H1 (cell line): Measurements from ENCODE around the gene STK26. TPM values are rescaled to one million over a fixed set of nuclear protein-coding genes. Genes with fewer than 3 reads are reported as not detected.

Source experiments
- CTCF ChIA-PET: fragments of 300-600 bp; sonication (Branson Sonifier 250); formaldehyde crosslinking; loops from one replicate; lab custom pipeline; 2021; ENCODE audit not compliant: partially characterized antibody; lab: Charles Lee
- POLR2A ChIA-PET: fragments of 300-600 bp; sonication (Branson Sonifier 250); formaldehyde crosslinking; loops from one replicate; lab custom pipeline; 2021; ENCODE audit warnings: inconsistent platforms; ENCODE audit not compliant: partially characterized antibody; lab: Charles Lee
- DNase-seq, 2 experiments: peaks; one replicate each; pipeline versions ENCODE4 v3.0.0 to v3.0.0-alpha.2; 2010 to 2022; ENCODE audit warnings: low spot score in 2 of 2, low read depth in 1 of 2, mixed read lengths in 1 of 2
- FAIRE-seq: peaks from 2 replicates; lab custom pipeline; 2011; peaks lifted over from hg19 to GRCh38; lab: Jason Lieb, UNC
- H2AFZ ChIP-seq: 2 replicates; pipeline ENCODE4 v1.8.1; 2012; ENCODE audit warnings: low read length, inconsistent platforms
- H2AK5ac ChIP-seq: 2 replicates; pipeline ENCODE4 v1.6.1; 2013; ENCODE audit warnings: low read depth, low read length
- H2BK120ac ChIP-seq: replicated peaks from 2 replicates; pipeline ENCODE3; 2013; ENCODE audit warnings: low read depth, low read length, inconsistent platforms
- H2BK12ac ChIP-seq: 2 replicates; pipeline ENCODE4 v1.6.1; 2013; ENCODE audit warnings: low read depth, low read length
- H2BK15ac ChIP-seq: 2 replicates; pipeline ENCODE4 v1.6.1; 2013; ENCODE audit warnings: low read length
- H2BK20ac ChIP-seq: 2 replicates; pipeline ENCODE4 v1.6.1; 2013; ENCODE audit warnings: low read length
- H2BK5ac ChIP-seq: 2 replicates; pipeline ENCODE4 v1.6.1; 2013; ENCODE audit warnings: low read depth, low read length
- H3K14ac ChIP-seq: 2 replicates; pipeline ENCODE4 v1.6.1; 2013; ENCODE audit warnings: inconsistent platforms; ENCODE audit not compliant: insufficient read length
- H3K18ac ChIP-seq: 2 replicates; pipeline ENCODE4 v1.6.1; 2013; ENCODE audit warnings: low read length; ENCODE audit errors: extremely low read depth
- H3K23ac ChIP-seq: 2 replicates; pipeline ENCODE4 v1.6.1; 2013; ENCODE audit warnings: inconsistent platforms; ENCODE audit not compliant: insufficient read length
- H3K23me2 ChIP-seq: 2 replicates; pipeline ENCODE4 v1.6.1; 2013; ENCODE audit warnings: low read depth, low read length
- H3K27ac ChIP-seq: 2 replicates; pipeline ENCODE4 v1.6.1; 2011; ENCODE audit warnings: low read depth, low read length, inconsistent platforms
- H3K27me3 ChIP-seq, 4 experiments: replicated peaks in 1 of 4; 1 replicate in 1 of 4; 2 replicates in 3 of 4; pipeline versions ENCODE4 v1.6.1 to v1.8.1; 2011 to 2013; ENCODE audit warnings: low read length in 3 of 4, mild to moderate bottlenecking in 3 of 4, inconsistent platforms in 2 of 4, mixed read lengths in 2 of 4, moderate library complexity in 1 of 4; ENCODE audit not compliant: control insufficient read depth in 3 of 4, insufficient read depth in 3 of 4; ENCODE audit errors: extremely low read depth in 1 of 4
- H3K36me3 ChIP-seq, 4 experiments: 2 replicates each; pipeline versions ENCODE4 v1.6.1 to v1.8.1; 2011 to 2013; ENCODE audit warnings: mild to moderate bottlenecking in 4 of 4, low read length in 3 of 4, moderate library complexity in 2 of 4, control low read depth in 1 of 4, inconsistent platforms in 1 of 4; ENCODE audit not compliant: insufficient read depth in 4 of 4, control insufficient read depth in 2 of 4
- H3K4ac ChIP-seq: replicated peaks from 2 replicates; pipeline ENCODE3; 2013; ENCODE audit warnings: low read length, low read depth, mixed read lengths, inconsistent platforms; ENCODE audit not compliant: insufficient read length
- H3K4me1 ChIP-seq, 4 experiments: replicated peaks in 1 of 4; 1 replicate in 1 of 4; 2 replicates in 3 of 4; pipeline versions ENCODE4 v1.6.1 to v1.8.1; 2011 to 2013; ENCODE audit warnings: low read length in 3 of 4, inconsistent platforms in 2 of 4, mixed read lengths in 1 of 4; ENCODE audit not compliant: insufficient read depth in 4 of 4, control insufficient read depth in 3 of 4
- H3K4me2 ChIP-seq, 2 experiments: 2 replicates each; pipeline versions ENCODE4 v1.6.1 to v1.8.1; 2011 to 2013; ENCODE audit warnings: low read depth in 2 of 2, low read length in 2 of 2, control low read depth in 1 of 2, inconsistent platforms in 1 of 2, mild to moderate bottlenecking in 1 of 2; ENCODE audit not compliant: insufficient read depth in 1 of 2
- H3K4me3 ChIP-seq, 4 experiments: fragments of 200-600, 300-600 bp in 1 of 4; sonication (generic), shearing (Covaris generic), sonication (Bioruptor Twin) in 1 of 4; 2 replicates each; pipeline versions ENCODE4 v1.5.1 to v1.8.1; 2011 to 2016; ENCODE audit warnings: low read length in 4 of 4, low read depth in 3 of 4, control low read depth in 2 of 4, inconsistent platforms in 2 of 4, mild to moderate bottlenecking in 2 of 4, mixed read lengths in 1 of 4, moderate library complexity in 1 of 4; ENCODE audit not compliant: insufficient read depth in 2 of 4; ENCODE audit errors: extremely low read depth in 1 of 4
- H3K56ac ChIP-seq: replicated peaks from 2 replicates; pipeline ENCODE3; 2013; ENCODE audit warnings: low read depth, mild to moderate bottlenecking, mixed read lengths, low read length, inconsistent platforms; ENCODE audit not compliant: insufficient read length
- H3K79me1 ChIP-seq: 2 replicates; pipeline ENCODE4 v1.6.1; 2013; ENCODE audit warnings: low read depth, low read length, control low read depth
- H3K79me2 ChIP-seq, 2 experiments: 2 replicates each; pipeline versions ENCODE4 v1.6.1 to v1.8.1; 2012 to 2013; ENCODE audit warnings: low read length in 2 of 2, mild to moderate bottlenecking in 2 of 2, inconsistent platforms in 1 of 2; ENCODE audit not compliant: insufficient read depth in 2 of 2, control insufficient read depth in 1 of 2
- H3K9ac ChIP-seq, 4 experiments: replicated peaks in 1 of 4; 1 replicate in 1 of 4; 2 replicates in 3 of 4; pipeline versions ENCODE4 v1.6.1 to v1.8.1; 2011 to 2013; ENCODE audit warnings: low read depth in 3 of 4, low read length in 3 of 4, control low read depth in 2 of 4, mild to moderate bottlenecking in 2 of 4, moderate library complexity in 2 of 4, inconsistent platforms in 1 of 4; ENCODE audit errors: extremely low read depth in 1 of 4
- H3K9me3 ChIP-seq, 2 experiments: 2 replicates each; pipeline versions ENCODE4 v1.6.1 to v1.8.1; 2012 to 2013; ENCODE audit warnings: mild to moderate bottlenecking in 2 of 2, moderate library complexity in 2 of 2, control low read depth in 1 of 2, inconsistent platforms in 1 of 2, low read depth in 1 of 2, low read length in 1 of 2, mixed read lengths in 1 of 2; ENCODE audit not compliant: insufficient read depth in 2 of 2
- H4K20me1 ChIP-seq, 2 experiments: replicated peaks in 1 of 2; 2 replicates each; pipeline versions ENCODE3 to v1.8.1; 2011 to 2013; ENCODE audit warnings: inconsistent platforms in 2 of 2, low read length in 2 of 2, mild to moderate bottlenecking in 1 of 2; ENCODE audit not compliant: insufficient read depth in 2 of 2, control insufficient read depth in 1 of 2
- H4K5ac ChIP-seq: 2 replicates; pipeline ENCODE4 v1.6.1; 2013; ENCODE audit warnings: low read length, low read depth, mixed read lengths, inconsistent platforms; ENCODE audit not compliant: insufficient read length
- H4K8ac ChIP-seq: 2 replicates; pipeline ENCODE4 v1.8.0; 2013; ENCODE audit warnings: mild to moderate bottlenecking, moderate library complexity, low read length, inconsistent platforms; ENCODE audit not compliant: insufficient read depth; ENCODE audit errors: extremely low read depth
- H4K91ac ChIP-seq: replicated peaks from 2 replicates; pipeline ENCODE3; 2013; ENCODE audit warnings: low read length, mixed read lengths, inconsistent platforms; ENCODE audit not compliant: insufficient read length
- CEBPB ChIP-seq: IDR thresholded peaks from 2 replicates; pipeline ENCODE4 v1.6.1; 2012; ENCODE audit warnings: low read depth, low read length
- GTF2F1 ChIP-seq: IDR thresholded peaks from 2 replicates; pipeline ENCODE4 v1.6.1; 2012; ENCODE audit warnings: low read depth, low read length, improper control_type of control experiment, borderline replicate concordance
- HDAC2 ChIP-seq, 2 experiments: fragments of 300-600 bp in 1 of 2; sonication (generic) in 1 of 2; IDR thresholded peaks; 2 replicates each; pipeline ENCODE4 v1.6.1; 2011 to 2012; ENCODE audit warnings: low read depth in 2 of 2, low read length in 2 of 2, mild to moderate bottlenecking in 2 of 2, moderate library complexity in 2 of 2, borderline replicate concordance in 1 of 2, inconsistent platforms in 1 of 2
- KDM1A ChIP-seq: fragments of 200-600, 300-600 bp; sonication (generic); IDR thresholded peaks from 2 replicates; pipeline ENCODE4 v1.7.1; 2016; ENCODE audit warnings: mild to moderate bottlenecking, low read length, borderline replicate concordance
- KDM4A ChIP-seq: IDR thresholded peaks from one replicate; pipeline ENCODE4 v1.7.1; 2012; ENCODE audit warnings: low read depth, mild to moderate bottlenecking, moderate library complexity, low read length, inconsistent platforms; ENCODE audit not compliant: severe bottlenecking
- SAP30 ChIP-seq: fragments of 300-600 bp; sonication (generic); IDR thresholded peaks from 2 replicates; pipeline ENCODE4 v1.7.1; 2012; ENCODE audit warnings: low read length, moderate library complexity, mild to moderate bottlenecking, inconsistent platforms; ENCODE audit not compliant: insufficient read depth, insufficient replicate concordance
- SP4 ChIP-seq: IDR thresholded peaks from 2 replicates; pipeline ENCODE4 v1.6.1; 2012; ENCODE audit warnings: low read length, inconsistent platforms
- SRF ChIP-seq: IDR thresholded peaks from 2 replicates; pipeline ENCODE4 v1.6.1; 2011; ENCODE audit warnings: mild to moderate bottlenecking, low read depth, low read length, moderate library complexity
- TAF1 ChIP-seq: IDR thresholded peaks from 2 replicates; pipeline ENCODE4 v1.6.1; 2011; ENCODE audit warnings: mild to moderate bottlenecking, low read depth, low read length
- TAF7 ChIP-seq: optimal IDR thresholded peaks from 2 replicates; pipeline ENCODE3; 2011; ENCODE audit warnings: low read depth, mild to moderate bottlenecking, inconsistent platforms, low read length, moderate library complexity, borderline replicate concordance
- TBP ChIP-seq: IDR thresholded peaks from 2 replicates; pipeline ENCODE4 v1.6.1; 2011; ENCODE audit warnings: low read depth, low read length, improper control_type of control experiment
- YY1 ChIP-seq: IDR thresholded peaks from 2 replicates; pipeline ENCODE4 v1.6.1; 2011; ENCODE audit warnings: low read depth, mild to moderate bottlenecking, low read length
- ZNF274 ChIP-seq: IDR thresholded peaks from 2 replicates; pipeline ENCODE4 v1.7.0; 2012; ENCODE audit warnings: low read length, borderline replicate concordance; ENCODE audit errors: extremely low read depth
- polyA plus RNA-seq, 7 experiments: library from polyadenylated mRNA; depleted of rRNA in 3 of 7; stranded (reverse) in 5 of 7; unstranded in 2 of 7; fragments of >200 nt in 5 of 7; fragments of 200-250 nt in 2 of 7; gene quantifications; 1 replicate in 5 of 7; 2 replicates in 1 of 7; 4 replicates in 1 of 7; pipeline versions ENCODE4 v1.2.1 to v1.2.3, GENCODE V29; 2011 to 2013; ENCODE audit warnings: missing spikeins in 2 of 7, mixed read lengths in 2 of 7
- total RNA-seq: library from RNA; stranded (reverse); fragmentation: NEBNext Ultra II Directional; extraction: Animal tissue kit (Norgen Biotek cat#: 25700); gene quantifications from 2 replicates; pipeline ENCODE4 v1.2.1, GENCODE V29; 2021
- TF ChIP-seq, protein P1 (sequence below): IDR thresholded peaks from 2 replicates; pipeline ENCODE4 v1.6.1; 2012; ENCODE audit warnings: inconsistent platforms

The STK26 gene
- total and polyA plus RNA-seq, 2 of the 8 experiments (the other 6 are each of a cell fraction or from before 2014, with no cell fraction given): 24.2 to 98.2 TPM

DNA sequence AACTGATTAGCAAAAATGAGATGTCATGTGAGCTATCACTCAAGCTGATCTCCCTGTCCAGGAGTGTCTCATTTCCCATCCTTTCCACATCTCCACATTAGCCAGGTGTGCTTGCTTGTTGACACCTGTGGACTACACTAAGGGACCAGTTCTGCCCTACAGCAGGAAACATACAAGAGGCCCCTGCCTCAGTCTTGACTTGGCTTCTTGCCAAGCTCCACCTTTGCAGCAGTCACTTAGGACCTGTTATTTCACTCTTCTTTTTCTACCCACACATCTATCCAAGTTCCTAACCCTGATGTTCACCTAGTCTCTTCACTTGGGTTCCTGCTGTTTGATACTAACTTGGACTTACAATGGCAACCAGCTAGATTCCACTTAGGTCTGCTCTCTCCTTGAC is 91.5 kb downstream of the STK26 start:
- Histone ChIP-seq H3K4me2 (no peak overlapping the region), H2AK5ac (no peak overlapping the region), H3K23me2 (no peaks in the 10 kb centered on the region), H2BK5ac (no peak overlapping the region), H2AFZ (no peak overlapping the region), H4K91ac (no peak overlapping the region), H3K4ac (no peak overlapping the region), H3K9me3 (no peaks in the 10 kb centered on the region), H3K9ac (no peak overlapping the region), H3K36me3 (no peaks in the 10 kb centered on the region), H2BK120ac (no peak overlapping the region), H3K23ac (no peak overlapping the region), H2BK12ac (no peak overlapping the region), H4K20me1 (no peaks in the 10 kb centered on the region), H2BK20ac (no peak overlapping the region), H3K14ac (no peak overlapping the region), H4K5ac (no peak overlapping the region), H3K27me3 (no peaks in the 10 kb centered on the region), H3K79me1 (no peaks in the 10 kb centered on the region), H3K4me1 (no peaks in the 10 kb centered on the region), H3K56ac (no peak overlapping the region), H3K4me3 (no peak overlapping the region), H4K8ac (no peak overlapping the region), H2BK15ac (no peak overlapping the region), H3K18ac (no peak overlapping the region), H3K27ac (no peak overlapping the region), H3K79me2 (no peaks in the 10 kb centered on the region)
- ChIA-PET CTCF (no interaction called here), POLR2A (interaction anchor here (0.7 kb wide), 1 partner anchor 9 kb away, joined by 3 read pairs; no protein-coding TSS in a partner anchor)
- DNase-seq (no peak), FAIRE-seq (no peak)
- TF ChIP-seq YY1: no peak
- no peak for TF ChIP-seq SRF
- TF ChIP-seq TAF1: no peak
- TF ChIP-seq HDAC2 (IDR thresholded peaks at IDR 0.05; ENCODE audit: borderline replicate concordance in 1 of 2, low read depth in 2 of 2, low read length in 2 of 2): no peak
- no peak for TF ChIP-seq KDM4A
- TF ChIP-seq SAP30: no peak
- TF ChIP-seq KDM1A: no peak
- no peak for TF ChIP-seq GTF2F1
- TF ChIP-seq SP4: no peak
- TF ChIP-seq TAF7: no peak
- no peak for TF ChIP-seq CEBPB
- no peak for TF ChIP-seq TBP
- TF ChIP-seq, protein P1, sequence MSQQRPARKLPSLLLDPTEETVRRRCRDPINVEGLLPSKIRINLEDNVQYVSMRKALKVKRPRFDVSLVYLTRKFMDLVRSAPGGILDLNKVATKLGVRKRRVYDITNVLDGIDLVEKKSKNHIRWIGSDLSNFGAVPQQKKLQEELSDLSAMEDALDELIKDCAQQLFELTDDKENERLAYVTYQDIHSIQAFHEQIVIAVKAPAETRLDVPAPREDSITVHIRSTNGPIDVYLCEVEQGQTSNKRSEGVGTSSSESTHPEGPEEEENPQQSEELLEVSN: no peak
- TF ChIP-seq ZNF274: no peak
